Measurements from ENCODE around the gene LRRTM3.

Gene LRRTM3

DNA sequence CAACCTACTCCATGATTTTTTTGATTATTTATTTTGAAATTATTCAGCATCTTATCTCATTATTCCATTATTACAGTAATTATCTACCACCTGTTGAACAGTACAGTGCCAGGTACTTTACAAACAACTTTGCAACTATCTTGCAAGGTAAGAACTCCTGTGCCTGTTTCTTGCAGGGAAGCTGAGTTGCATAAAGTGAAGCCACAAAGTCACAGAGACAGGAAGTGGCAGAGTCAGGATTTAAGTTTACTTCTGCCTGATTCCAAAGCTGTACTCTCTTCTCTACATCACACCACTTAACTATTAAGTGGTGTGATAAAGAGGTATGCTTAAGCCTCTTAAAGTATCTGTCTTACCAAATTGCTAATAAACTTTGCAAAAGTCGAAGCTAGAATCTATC, 80.1 kb downstream of the LRRTM3 start:
- H3K36me3 ChIP-seq, result no peaks in the 10 kb centered on the region
- no peak overlapping the region for H3K4me2 ChIP-seq
- peaks cover 7% of the 10 kb centered on the region; the same call in 1 of the 2 replicates for H3K4me1 ChIP-seq
- no peaks in the 10 kb centered on the region for H3K9me3 ChIP-seq
- no peaks in the 10 kb centered on the region for H4K20me1 ChIP-seq
- no peak for TF ChIP-seq Cebpa-rat (IDR thresholded peaks at IDR 0.05)
- H3K4me3 ChIP-seq, result no peak overlapping the region
- H3K9ac ChIP-seq, result no peak overlapping the region
- no peaks in the 10 kb centered on the region for H3K27me3 ChIP-seq
- no peak overlapping the region for H3K27ac ChIP-seq

DNA sequence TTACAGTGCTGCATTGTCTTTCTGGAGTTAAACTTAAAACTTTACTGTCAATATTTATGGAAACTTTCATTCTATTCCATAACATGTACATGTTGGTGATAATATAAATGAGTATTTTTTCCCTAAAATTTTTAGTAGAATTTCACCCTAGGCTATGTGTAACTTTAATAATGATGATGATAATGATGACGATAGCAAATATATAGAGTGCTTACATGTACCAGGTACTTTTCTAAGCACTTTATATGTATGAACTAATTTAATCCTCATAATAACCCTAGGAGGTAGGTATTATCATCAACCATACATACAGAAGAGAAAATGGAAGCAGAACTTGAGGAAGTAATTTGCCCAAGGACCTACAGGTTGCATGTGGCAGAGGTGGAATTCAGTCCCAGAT, 85.6 kb downstream of the LRRTM3 start:
- no peaks in the 10 kb centered on the region for H3K36me3 ChIP-seq
- no peaks in the 10 kb centered on the region for H4K20me1 ChIP-seq
- no peaks in the 10 kb centered on the region for H3K9me3 ChIP-seq
- no peak overlapping the region for H3K9ac ChIP-seq
- H3K27me3 ChIP-seq, result no peaks in the 10 kb centered on the region
- H3K4me1 ChIP-seq, result no peaks in the 10 kb centered on the region
- no peak overlapping the region for H3K4me3 ChIP-seq
- no peak overlapping the region for H3K27ac ChIP-seq
- H3K4me2 ChIP-seq, result no peak overlapping the region
- no peak for TF ChIP-seq Cebpa-rat (IDR thresholded peaks at IDR 0.05)

DNA sequence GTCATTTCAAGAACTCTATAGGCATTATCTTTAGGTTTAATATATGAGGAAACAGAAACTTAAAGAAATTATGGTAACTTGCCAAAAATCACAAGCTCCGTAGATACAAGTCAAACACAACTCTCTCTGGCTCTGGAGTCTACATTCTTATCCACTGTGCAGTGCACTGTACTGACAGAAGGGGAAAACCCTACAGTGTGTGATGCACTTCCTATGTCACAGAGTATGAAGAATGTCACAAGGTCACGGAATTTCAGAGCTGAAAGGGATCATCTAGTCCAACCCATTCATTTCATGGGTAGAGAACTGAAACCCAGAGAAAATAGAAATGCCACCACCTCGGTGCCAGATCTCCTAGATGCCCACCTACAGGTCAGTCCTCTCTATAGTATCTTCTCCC, 86.1 kb downstream of the LRRTM3 start:
- no peak overlapping the region for H3K4me2 ChIP-seq
- H3K4me1 ChIP-seq, result no peaks in the 10 kb centered on the region
- H3K4me3 ChIP-seq, result no peak overlapping the region
- no peaks in the 10 kb centered on the region for H3K27me3 ChIP-seq
- no peak for TF ChIP-seq Cebpa-rat (IDR thresholded peaks at IDR 0.05)
- no peaks in the 10 kb centered on the region for H3K36me3 ChIP-seq
- no peak overlapping the region for H3K9ac ChIP-seq
- no peaks in the 10 kb centered on the region for H3K9me3 ChIP-seq
- no peaks in the 10 kb centered on the region for H4K20me1 ChIP-seq
- no peak overlapping the region for H3K27ac ChIP-seq

DNA sequence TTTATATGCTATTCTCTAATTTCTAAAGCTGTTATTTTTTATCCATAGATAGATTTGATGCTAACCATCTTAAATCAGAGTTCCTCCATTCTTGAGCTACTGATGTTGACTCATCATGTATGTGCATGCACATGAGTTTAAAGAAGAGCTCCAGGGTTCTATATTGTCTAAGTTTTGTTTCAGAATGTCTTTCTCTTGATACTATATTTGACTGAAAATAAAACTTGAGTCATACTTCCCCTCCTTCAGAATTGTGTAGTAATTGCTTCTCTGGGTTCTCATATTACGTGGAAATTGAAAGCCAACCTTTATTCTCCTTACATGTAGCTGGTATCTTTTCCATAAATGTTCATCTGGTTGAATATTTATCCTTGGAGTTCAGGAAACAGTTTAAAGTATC, 89.4 kb downstream of the LRRTM3 start:
- no peak overlapping the region for H3K4me2 ChIP-seq
- H3K9me3 ChIP-seq, result no peaks in the 10 kb centered on the region
- no peak overlapping the region for H3K4me3 ChIP-seq
- no peak overlapping the region for H3K27ac ChIP-seq
- H3K36me3 ChIP-seq, result no peaks in the 10 kb centered on the region
- no peak overlapping the region for H3K9ac ChIP-seq
- no peaks in the 10 kb centered on the region for H3K4me1 ChIP-seq
- no peaks in the 10 kb centered on the region for H3K27me3 ChIP-seq
- no peak for TF ChIP-seq Cebpa-rat (IDR thresholded peaks at IDR 0.05)
- no peaks in the 10 kb centered on the region for H4K20me1 ChIP-seq

DNA sequence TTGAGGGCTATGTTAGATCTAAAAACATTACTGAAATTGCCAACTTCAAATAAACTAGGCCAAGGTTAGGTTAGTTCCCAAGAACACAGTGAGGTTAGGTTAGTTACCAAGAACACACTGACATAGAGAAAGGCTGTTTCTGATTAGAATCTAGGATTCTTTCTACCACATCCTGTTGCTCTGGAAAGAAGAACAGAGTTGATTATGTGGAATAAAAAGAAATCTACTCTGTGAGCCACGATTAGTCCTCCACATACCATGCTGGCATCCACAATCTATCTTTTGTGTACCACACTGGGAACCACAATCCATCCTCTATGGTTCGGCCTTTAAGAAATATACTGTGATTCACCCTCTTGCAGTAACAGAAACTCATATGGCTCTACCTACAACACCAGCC, 91.4 kb downstream of the LRRTM3 start:
- no peaks in the 10 kb centered on the region for H3K36me3 ChIP-seq
- no peak overlapping the region for H3K27ac ChIP-seq
- no peak overlapping the region for H3K4me2 ChIP-seq
- H3K9me3 ChIP-seq, result no peaks in the 10 kb centered on the region
- no peaks in the 10 kb centered on the region for H4K20me1 ChIP-seq
- H3K4me1 ChIP-seq, result no peaks in the 10 kb centered on the region
- H3K4me3 ChIP-seq, result no peak overlapping the region
- H3K27me3 ChIP-seq, result no peaks in the 10 kb centered on the region
- no peak for TF ChIP-seq Cebpa-rat (IDR thresholded peaks at IDR 0.05)
- no peak overlapping the region for H3K9ac ChIP-seq

DNA sequence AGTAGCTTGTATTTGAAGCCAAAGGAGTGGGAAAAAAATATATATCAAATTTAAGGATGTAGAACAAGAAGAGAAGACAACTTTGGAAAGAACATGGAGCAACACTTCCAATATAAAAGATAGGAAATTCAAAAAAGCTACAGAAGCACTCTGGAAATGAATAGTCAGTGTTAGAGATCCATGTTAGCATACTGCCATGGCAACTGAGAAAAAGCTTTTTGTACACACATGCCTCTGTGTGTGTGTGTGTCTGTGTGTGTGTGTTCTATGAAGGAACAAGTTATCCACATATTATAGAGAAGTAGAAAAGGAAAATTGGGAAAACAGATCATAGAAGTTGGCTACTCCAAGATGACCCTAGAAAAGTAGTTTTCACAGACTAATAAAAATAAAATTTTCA, 96.3 kb downstream of the LRRTM3 start:
- Histone ChIP-seq H4K20me1 (no peaks in the 10 kb centered on the region), H3K36me3 (no peaks in the 10 kb centered on the region), H3K4me2 (no peak overlapping the region), H3K4me3 (no peak overlapping the region), H3K4me1 (no peaks in the 10 kb centered on the region), H3K9me3 (no peaks in the 10 kb centered on the region), H3K9ac (no peak overlapping the region), H3K27me3 (no peaks in the 10 kb centered on the region), H3K27ac (no peak overlapping the region)
- no peak for TF ChIP-seq Cebpa-rat (IDR thresholded peaks at IDR 0.05)

DNA sequence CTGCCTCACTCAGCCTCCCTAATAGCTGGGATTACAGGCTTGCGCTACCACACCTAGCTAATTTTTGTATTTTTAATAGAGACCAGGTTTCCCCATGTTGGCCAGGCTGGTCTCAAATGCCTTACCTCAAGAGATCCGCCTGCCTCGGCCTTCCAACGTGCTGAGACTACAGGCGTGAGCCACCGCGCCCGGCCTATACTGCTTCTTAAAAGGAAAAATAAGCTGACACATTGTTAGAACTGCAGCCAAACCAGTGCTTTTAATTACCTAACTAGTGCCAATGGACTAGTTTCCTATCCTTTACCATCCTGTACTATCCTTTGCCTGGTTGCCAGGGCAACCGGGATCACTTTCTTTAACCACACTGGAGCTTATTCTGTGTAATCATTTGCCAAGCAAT, 108.0 kb downstream of the LRRTM3 start:
- no peaks in the 10 kb centered on the region for H3K27me3 ChIP-seq
- H3K4me2 ChIP-seq, result no peak overlapping the region
- H3K36me3 ChIP-seq, result no peaks in the 10 kb centered on the region
- no peak for TF ChIP-seq Cebpa-rat (IDR thresholded peaks at IDR 0.05)
- no peak overlapping the region for H3K9ac ChIP-seq
- H3K27ac ChIP-seq, result no peak overlapping the region
- H3K4me3 ChIP-seq, result no peak overlapping the region
- H3K9me3 ChIP-seq, result no peaks in the 10 kb centered on the region
- H3K4me1 ChIP-seq, result no peaks in the 10 kb centered on the region
- H4K20me1 ChIP-seq, result no peaks in the 10 kb centered on the region

DNA sequence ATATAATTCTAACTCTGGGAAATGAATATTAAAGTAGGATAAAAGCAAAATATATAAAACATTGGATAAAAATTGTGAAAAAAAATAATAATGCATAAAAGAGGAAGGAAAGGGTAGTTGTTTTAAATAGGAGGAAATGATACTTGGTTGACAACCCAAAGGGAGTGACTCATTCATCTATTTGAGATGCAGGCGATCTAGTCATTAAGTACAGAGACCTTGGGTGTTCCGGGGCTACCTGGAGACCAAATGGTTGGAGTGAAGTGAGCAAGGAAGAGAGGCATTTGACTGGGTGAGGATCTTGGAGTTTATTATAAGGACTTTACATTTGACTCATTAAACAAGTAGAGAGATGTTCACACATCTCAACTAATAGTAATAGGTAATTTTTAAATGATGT, 111.0 kb downstream of the LRRTM3 start:
- Histone ChIP-seq H3K27me3 (no peaks in the 10 kb centered on the region), H3K9me3 (no peaks in the 10 kb centered on the region), H4K20me1 (no peaks in the 10 kb centered on the region), H3K4me2 (no peak overlapping the region), H3K4me3 (no peak overlapping the region), H3K36me3 (no peaks in the 10 kb centered on the region), H3K4me1 (no peaks in the 10 kb centered on the region), H3K9ac (no peak overlapping the region), H3K27ac (no peak overlapping the region)
- no peak for TF ChIP-seq Cebpa-rat (IDR thresholded peaks at IDR 0.05)

DNA sequence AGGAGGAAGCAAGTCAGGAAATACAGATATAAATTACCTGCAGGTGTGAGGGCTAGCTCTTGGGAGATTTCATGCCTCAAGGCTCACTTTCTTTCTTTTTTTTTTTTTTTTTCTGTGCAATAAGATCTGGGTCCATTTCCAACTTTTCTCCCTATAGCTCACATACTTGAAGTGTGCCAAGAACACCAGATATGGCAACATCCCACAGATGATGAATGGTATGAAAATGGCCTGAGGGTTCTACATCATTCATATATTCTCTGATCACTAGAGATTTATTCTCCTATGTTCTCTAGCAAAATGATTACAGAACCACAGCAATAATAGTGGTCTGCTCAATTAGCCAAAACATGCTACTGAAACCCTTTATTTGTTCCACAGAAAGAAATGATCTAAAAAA, 117.2 kb downstream of the LRRTM3 start:
- no peaks in the 10 kb centered on the region for H3K27me3 ChIP-seq
- H3K9me3 ChIP-seq, result no peaks in the 10 kb centered on the region
- no peaks in the 10 kb centered on the region for H4K20me1 ChIP-seq
- TF ChIP-seq Cebpa-rat (IDR thresholded peaks at IDR 0.05), result no peak
- no peak overlapping the region for H3K27ac ChIP-seq
- H3K4me3 ChIP-seq, result no peak overlapping the region
- H3K9ac ChIP-seq, result no peak overlapping the region
- H3K4me2 ChIP-seq, result no peak overlapping the region
- no peaks in the 10 kb centered on the region for H3K4me1 ChIP-seq
- no peaks in the 10 kb centered on the region for H3K36me3 ChIP-seq

DNA sequence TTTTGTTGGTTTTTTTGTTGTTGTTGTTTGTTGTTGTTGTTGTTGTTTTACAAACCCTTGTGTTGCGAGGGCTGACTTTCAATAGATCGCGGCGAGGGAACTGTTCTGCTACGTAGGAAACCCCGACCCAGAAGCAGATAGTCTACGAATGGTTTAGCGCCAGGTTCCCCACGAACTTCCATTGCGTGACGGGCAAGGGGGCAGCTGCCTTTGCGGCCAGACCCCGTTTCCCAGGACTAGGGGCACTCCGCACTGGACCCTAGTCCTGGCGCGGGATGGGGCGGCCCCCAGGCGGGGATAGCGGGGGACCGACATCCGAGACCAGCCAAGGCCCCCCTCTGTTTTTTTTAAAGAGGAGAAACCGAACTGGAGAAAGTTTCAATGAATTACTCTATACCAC, 119.6 kb downstream of the LRRTM3 start:
- Histone ChIP-seq H3K27me3 (no peaks in the 10 kb centered on the region), H3K4me1 (no peaks in the 10 kb centered on the region), H3K36me3 (no peaks in the 10 kb centered on the region), H3K4me3 (no peak overlapping the region), H4K20me1 (no peaks in the 10 kb centered on the region), H3K9ac (no peak overlapping the region), H3K4me2 (no peak overlapping the region), H3K9me3 (no peaks in the 10 kb centered on the region), H3K27ac (no peak overlapping the region)
- no peak for TF ChIP-seq Cebpa-rat (IDR thresholded peaks at IDR 0.05)

DNA sequence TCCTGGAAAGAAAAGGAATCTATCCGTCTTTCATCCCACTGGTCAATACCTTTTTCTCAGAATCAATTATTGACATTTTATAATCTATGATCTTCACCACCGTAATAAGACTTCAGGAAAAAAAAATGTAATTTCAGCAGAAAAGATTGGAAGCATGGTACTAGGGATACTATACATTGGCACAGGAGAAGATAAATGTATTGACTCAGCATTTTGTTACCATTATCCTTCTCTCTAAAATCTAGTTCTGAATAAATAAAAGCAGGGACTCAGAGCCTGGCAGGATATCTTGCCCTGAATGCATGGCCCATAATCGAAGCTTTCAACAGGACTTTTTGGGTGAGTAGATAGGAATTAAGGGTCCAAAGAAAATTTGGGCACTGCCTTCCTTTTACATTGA, 120.7 kb downstream of the LRRTM3 start:
- Histone ChIP-seq H3K9ac (no peak overlapping the region), H4K20me1 (no peaks in the 10 kb centered on the region), H3K27ac (no peak overlapping the region), H3K4me3 (no peak overlapping the region), H3K4me2 (no peak overlapping the region), H3K9me3 (no peaks in the 10 kb centered on the region), H3K4me1 (no peaks in the 10 kb centered on the region), H3K27me3 (no peaks in the 10 kb centered on the region), H3K36me3 (no peaks in the 10 kb centered on the region)
- TF ChIP-seq Cebpa-rat (IDR thresholded peaks at IDR 0.05), result no peak
